GM23248 (cell line): ENCODE results near the gene IL2RA. TPM values are rescaled to one million over a fixed set of nuclear protein-coding genes. Genes with fewer than 3 reads are reported as not detected.

ENCODE experiments used
- DNase-seq: peaks from one replicate; pipeline ENCODE4 v3.0.0-alpha.2; 2015
- H2AFZ ChIP-seq: fragments of 200-600 bp; sonication (generic); 2 replicates; pipeline ENCODE4 v1.6.1; 2016; ENCODE audit warnings: antibody characterized with exemption
- H3F3A ChIP-seq: fragments of 200-600 bp; sonication (generic); 2 replicates; pipeline ENCODE4 v1.6.1; 2016; ENCODE audit warnings: mild to moderate bottlenecking, antibody characterized with exemption, mixed run types; ENCODE audit not compliant: insufficient read depth
- H3K27ac ChIP-seq: fragments of 200-600 bp; sonication (generic); 2 replicates; pipeline ENCODE4 v1.5.1; 2016; ENCODE audit warnings: mild to moderate bottlenecking
- H3K27me3 ChIP-seq: fragments of 200-600 bp; sonication (generic); replicated peaks from 2 replicates; pipeline ENCODE4 v1.6.1; 2016; ENCODE audit warnings: mild to moderate bottlenecking; ENCODE audit not compliant: insufficient read depth
- H3K36me3 ChIP-seq: fragments of 200-600 bp; sonication (generic); 2 replicates; pipeline ENCODE4 v1.6.1; 2016; ENCODE audit warnings: low read depth, mild to moderate bottlenecking
- H3K4me1 ChIP-seq: fragments of 200-600 bp; sonication (generic); 2 replicates; pipeline ENCODE4 v1.6.1; 2016; ENCODE audit warnings: mild to moderate bottlenecking; ENCODE audit not compliant: insufficient read depth
- H3K4me2 ChIP-seq: fragments of 200-600 bp; sonication (generic); one replicate; pipeline ENCODE4 v1.6.1; 2016; ENCODE audit warnings: mild to moderate bottlenecking; ENCODE audit not compliant: unreplicated experiment
- H3K4me3 ChIP-seq: fragments of 200-600 bp; sonication (generic); 2 replicates; pipeline ENCODE4 v1.5.1; 2016; ENCODE audit warnings: mild to moderate bottlenecking
- H3K79me2 ChIP-seq: fragments of 200-600 bp; sonication (generic); 2 replicates; pipeline ENCODE4 v1.6.1; 2016; ENCODE audit warnings: mild to moderate bottlenecking; ENCODE audit not compliant: insufficient read depth
- H3K9ac ChIP-seq: fragments of 200-600 bp; sonication (generic); 2 replicates; pipeline ENCODE4 v1.6.1; 2016; ENCODE audit warnings: mild to moderate bottlenecking
- H3K9me2 ChIP-seq: fragments of 200-600 bp; sonication (generic); 2 replicates; pipeline ENCODE4 v1.6.1; 2016; ENCODE audit warnings: mixed run types, mild to moderate bottlenecking, moderate library complexity; ENCODE audit not compliant: insufficient read depth
- H3K9me3 ChIP-seq: fragments of 200-600 bp; sonication (generic); one replicate; pipeline ENCODE4 v1.6.1; 2017; ENCODE audit warnings: low read depth
- H4K20me1 ChIP-seq: fragments of 200-600 bp; sonication (generic); 2 replicates; pipeline ENCODE4 v1.6.0; 2016; ENCODE audit not compliant: insufficient read depth
- EZH2 ChIP-seq: fragments of 200-600 bp; sonication (generic); IDR thresholded peaks from 2 replicates; pipeline ENCODE4 v1.6.1; 2018; ENCODE audit warnings: antibody characterized with exemption, mild to moderate bottlenecking; ENCODE audit not compliant: insufficient read depth, poor library complexity, severe bottlenecking
- EZH2phosphoT487 ChIP-seq: fragments of 200-600 bp; sonication (generic); IDR thresholded peaks from 2 replicates; pipeline ENCODE4 v1.6.1; 2018; ENCODE audit warnings: antibody characterized with exemption, moderate library complexity, mild to moderate bottlenecking, low read depth; ENCODE audit not compliant: insufficient read depth
- WGBS, 2 experiments: methylation state at CpG; one replicate each; pipeline ENCODE4 v1.1.6; 2015 to 2017; ENCODE audit warnings: low lambda C conversion rate in 2 of 2, low coverage in 1 of 2; ENCODE audit errors: missing lambda C conversion rate in 2 of 2; 5-methylcytosine and 5-hydroxymethylcytosine counted together
- in situ Hi-C: fragments of 300-500 bp; cut with MboI; formaldehyde crosslinking; loops from 2 replicates; pipeline ENCODE4 v1.15.0; 2020
- polyA plus RNA-seq: library from polyadenylated mRNA; unstranded; fragments of >200 nt; fragmentation: Nextera tagmentation; extraction: Ambion mirVana; gene quantifications from 2 replicates; pipeline ENCODE4 v1.2.1, GENCODE V29; 2016
- total RNA-seq: library from RNA; depleted of rRNA; stranded (reverse); fragments of >200 nt; shearing (Covaris generic); gene quantifications from 2 replicates; pipeline ENCODE4 v1.2.3, GENCODE V29; 2014

Gene IL2RA
- total and polyA plus RNA-seq, 2 experiments from 2014 or later = not detected

DNA sequence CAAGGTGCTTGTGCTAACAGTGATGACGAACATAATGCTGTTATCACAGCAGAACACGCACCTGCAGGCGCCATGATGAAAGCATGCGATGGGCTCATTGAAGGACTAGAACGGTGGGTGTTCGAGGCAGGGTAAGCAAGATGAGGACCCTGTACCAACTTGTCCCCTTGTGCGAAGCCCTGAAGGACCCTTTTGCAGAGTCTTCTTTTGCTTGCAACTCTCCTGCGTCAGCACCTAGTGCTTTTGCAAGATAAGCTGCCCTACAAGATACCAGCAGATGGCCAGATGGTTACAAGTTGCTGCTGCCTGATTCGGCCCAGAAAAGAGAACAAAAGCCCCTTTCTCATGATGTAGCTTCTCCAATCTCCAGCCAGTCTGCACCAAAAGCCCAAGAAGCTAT is 80.6 kb downstream of the IL2RA start:
- H4K20me1 ChIP-seq = no peaks in the 10 kb centered on the region
- H3K36me3 ChIP-seq = no peaks in the 10 kb centered on the region
- 0 out of 2 replicates have a peak, but pooled peaks cover 10% of the 10 kb centered on the region for H3F3A ChIP-seq
- H3K27ac ChIP-seq = no peak overlapping the region
- TF ChIP-seq EZH2 (no peak), EZH2phosphoT487 (no peak)
- no peaks in the 10 kb centered on the region for H3K79me2 ChIP-seq
- in situ Hi-C loops = no loop called here
- H3K9ac ChIP-seq = no peak overlapping the region
- WGBS, 2 experiments = 76 to 78% methylated on average over 9 of the region's 9 CpGs
- no peak overlapping the region for H2AFZ ChIP-seq
- H3K27me3 ChIP-seq = no peaks in the 10 kb centered on the region
- no peak for DNase-seq
- H3K4me1 ChIP-seq = no peaks in the 10 kb centered on the region
- H3K4me2 ChIP-seq = no peak overlapping the region
- no peak overlapping the region for H3K4me3 ChIP-seq
- H3K9me3 ChIP-seq = no peaks in the 10 kb centered on the region
- H3K9me2 ChIP-seq = no peaks in the 10 kb centered on the region

DNA sequence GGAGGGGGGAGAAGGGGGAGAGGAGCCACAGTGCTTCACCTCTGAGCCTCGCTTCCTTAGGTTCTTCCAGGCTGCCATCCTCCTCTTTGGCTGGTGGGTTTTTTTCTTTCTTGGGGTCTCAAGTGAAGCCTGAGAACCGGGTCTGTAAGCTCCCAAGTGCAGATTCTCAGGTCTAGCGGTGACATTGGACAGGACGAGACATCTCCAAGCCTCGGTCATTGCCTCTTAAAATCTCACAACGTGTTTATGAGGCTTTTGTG is 84.0 kb downstream of the IL2RA start:
- no peaks in the 10 kb centered on the region for H3K9me3 ChIP-seq
- H2AFZ ChIP-seq = peak overlapping the region; percentile 85
- peak overlapping the region; percentile 87 for H3K4me3 ChIP-seq
- no peaks in the 10 kb centered on the region for H4K20me1 ChIP-seq
- in situ Hi-C loops = no loop called here
- no peak for TF ChIP-seq EZH2phosphoT487
- no peak for TF ChIP-seq EZH2
- peak overlapping the region; percentile 76 for H3K9ac ChIP-seq
- 0 out of 2 replicates have a peak, but pooled peaks cover 10% of the 10 kb centered on the region for H3F3A ChIP-seq
- WGBS, 2 experiments = 18 to 20% methylated on average over 5 to 6 of the region's 6 CpGs
- no peaks in the 10 kb centered on the region for H3K9me2 ChIP-seq
- peak overlapping the region; percentile 88 for H3K4me2 ChIP-seq
- H3K36me3 ChIP-seq = no peaks in the 10 kb centered on the region
- no peaks in the 10 kb centered on the region for H3K27me3 ChIP-seq
- DNase-seq = no peak
- no peak overlapping the region for H3K27ac ChIP-seq
- H3K4me1 ChIP-seq = no peaks in the 10 kb centered on the region
- no peaks in the 10 kb centered on the region for H3K79me2 ChIP-seq

DNA sequence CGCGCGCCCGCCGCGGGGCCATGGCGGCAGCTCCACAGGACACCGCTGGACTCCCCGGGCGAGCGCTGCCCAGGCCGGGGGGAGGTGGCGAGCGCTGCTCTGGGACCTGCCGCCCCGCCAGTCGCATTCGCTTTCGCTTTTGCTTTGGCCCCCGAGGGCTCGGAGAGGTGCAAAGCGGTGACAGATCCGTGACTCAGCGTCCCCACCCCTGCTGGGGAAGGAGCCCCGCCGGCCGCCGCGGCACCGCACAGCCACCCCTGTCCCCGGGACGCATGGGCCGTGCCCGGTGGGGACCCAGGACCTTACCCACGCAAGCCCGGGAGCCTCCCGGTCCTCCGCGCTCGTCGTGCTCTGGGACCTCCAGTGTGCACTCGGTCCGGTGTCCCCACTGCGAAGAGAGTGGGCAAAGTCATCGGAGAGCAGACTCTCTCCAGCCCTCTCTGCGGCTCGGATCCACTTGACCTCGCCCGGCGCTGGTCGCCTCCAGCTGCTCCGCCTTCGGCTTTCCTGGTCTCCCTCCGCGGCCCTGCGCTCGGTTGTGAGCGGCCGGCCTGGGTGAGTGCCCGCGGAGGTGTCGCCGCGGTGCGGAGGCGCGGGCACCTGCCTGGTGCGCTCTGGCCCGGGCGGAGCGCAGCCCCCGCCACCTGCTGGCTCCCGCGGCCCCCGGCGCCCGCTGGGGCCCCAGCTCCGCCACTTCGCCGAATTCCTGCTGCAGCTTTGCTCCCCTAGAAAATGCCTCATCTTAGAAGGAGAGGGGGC is 84.5 kb downstream of the IL2RA start, which contains the start of gene IL15RA:
Gene IL15RA (minus strand): TSS at position 73 of the 759 bp plus-strand sequence. CDS start 51 bp downstream, at position 22.
- DNase-seq = peak; percentile 86

DNA sequence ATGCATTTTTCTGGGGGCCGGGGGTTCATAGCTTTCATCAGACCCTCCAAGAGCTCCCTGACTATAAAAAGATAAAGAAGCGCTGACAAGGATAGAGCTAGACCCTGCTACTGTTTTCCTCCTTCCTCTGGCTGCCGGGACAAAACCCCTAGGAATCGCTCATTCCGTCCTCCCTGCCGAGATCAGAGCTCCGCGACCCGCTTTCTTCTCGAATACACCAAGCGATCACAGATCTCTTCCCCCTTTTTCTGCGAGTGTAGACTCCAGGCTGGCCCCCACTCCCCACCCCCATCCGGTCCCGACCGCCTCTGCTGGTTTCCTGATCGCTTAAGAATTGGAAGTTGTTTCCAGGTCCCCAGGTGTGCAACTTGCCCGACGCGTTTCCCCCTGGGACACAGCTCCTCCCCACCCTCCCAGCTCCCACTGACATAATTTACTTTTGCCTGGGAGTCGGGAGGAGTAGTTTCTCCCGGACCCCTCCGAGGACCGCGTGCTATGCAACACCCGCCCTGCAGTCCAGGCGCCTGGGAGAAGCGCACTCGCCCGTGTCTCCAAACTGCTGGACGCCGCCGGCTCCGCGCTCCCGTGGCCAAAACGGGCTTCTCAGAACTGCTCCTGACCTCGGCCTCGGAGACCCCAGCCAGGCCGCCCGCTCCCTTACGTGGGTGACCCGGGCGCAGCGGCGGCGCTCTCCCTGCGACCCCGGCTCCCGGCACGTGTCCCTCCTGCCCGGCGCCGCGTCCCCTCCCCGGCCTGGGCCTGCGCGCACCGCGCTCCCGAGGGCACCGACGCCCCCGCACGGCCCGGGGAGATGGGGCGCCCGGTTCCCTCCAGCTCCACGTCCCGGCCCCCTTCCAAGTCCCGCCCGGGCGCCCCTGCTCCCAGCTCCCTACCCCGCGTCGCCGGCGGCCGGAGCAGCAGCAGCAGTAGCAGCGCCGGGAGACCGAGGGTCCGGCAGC is 85.4 kb downstream of the IL2RA start:
- Histone ChIP-seq H3K4me3 (peak overlapping the region; percentile 87), H3K36me3 (no peaks in the 10 kb centered on the region), H3K9me2 (no peaks in the 10 kb centered on the region), H3K27me3 (no peaks in the 10 kb centered on the region), H2AFZ (peak overlapping the region; percentile 85), H3K4me1 (no peaks in the 10 kb centered on the region), H3K4me2 (peak overlapping the region; percentile 88), H3K9me3 (no peaks in the 10 kb centered on the region), H3K27ac (peak overlapping the region; percentile 27; the same call in 1 of the 2 replicates), H3K9ac (peak overlapping the region; percentile 76), H3F3A (0 out of 2 replicates have a peak, but pooled peaks cover 10% of the 10 kb centered on the region), H3K79me2 (no peaks in the 10 kb centered on the region), H4K20me1 (no peaks in the 10 kb centered on the region)
- peak; percentile 74 for DNase-seq
- TF ChIP-seq EZH2phosphoT487 = no peak
- TF ChIP-seq EZH2 = no peak
- 1 to 3% methylated on average over 48 to 77 of the region's 82 CpGs for WGBS, 2 experiments
- in situ Hi-C loops = no loop called here

More for the DNA sequence above, 84.5 kb downstream of the IL2RA start, which contains the start of gene IL15RA:
- WGBS, 2 experiments = 1% methylated on average over 67 to 71 of the region's 80 CpGs
- Histone ChIP-seq H3K79me2 (no peaks in the 10 kb centered on the region), H3K36me3 (no peaks in the 10 kb centered on the region), H3K4me3 (peak within 1 kb of the TSS; percentile 87), H4K20me1 (no peaks in the 10 kb centered on the region), H3F3A (0 out of 2 replicates have a peak, but pooled peaks cover 10% of the 10 kb centered on the region), H3K27ac (peak within 1 kb of the TSS; percentile 27; the same call in 1 of the 2 replicates), H3K4me2 (peak within 1 kb of the TSS; percentile 88), H3K9ac (peak within 1 kb of the TSS; percentile 76), H3K4me1 (no peaks in the 10 kb centered on the region), H3K9me3 (no peaks in the 10 kb centered on the region), H3K9me2 (no peaks in the 10 kb centered on the region), H2AFZ (peak within 1 kb of the TSS; percentile 85), H3K27me3 (no peaks in the 10 kb centered on the region)
- no peak for TF ChIP-seq EZH2
- in situ Hi-C loops = no loop called here
